ENCODE results near the gene PLAC1. TPM values are rescaled to one million over a fixed set of nuclear protein-coding genes. Genes with fewer than 3 reads are reported as not detected.

PLAC1 gene
- total RNA-seq, 1 experiment from 2014 or later, result 0.76 TPM

DNA sequence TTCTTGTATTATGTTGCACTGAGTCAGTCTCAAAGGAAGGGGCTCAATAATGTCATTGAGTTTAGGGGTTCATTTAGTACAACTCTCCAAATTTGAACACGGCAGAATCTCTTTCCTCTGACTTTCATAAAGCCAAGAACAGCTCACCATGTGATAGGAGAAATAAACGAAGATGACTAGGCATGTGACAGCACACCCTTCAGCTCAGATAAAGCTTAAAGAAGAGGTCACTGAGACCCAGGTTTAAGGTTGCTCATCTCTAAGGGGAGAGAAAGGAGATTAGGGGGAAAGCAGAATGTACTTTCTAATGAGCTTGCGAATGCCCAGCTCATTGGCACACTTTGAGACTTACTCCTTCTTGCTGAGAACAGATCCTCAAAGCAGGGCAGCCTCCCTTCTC lies 89.0 kb downstream of the PLAC1 start:
- DNase-seq, result no peak
- H3K4me3 ChIP-seq (ENCODE audit: insufficient read depth, low read depth, low read length), result no peak overlapping the region
- no peaks in the 10 kb centered on the region for H3K36me3 ChIP-seq (replicated peaks; ENCODE audit: control insufficient read depth, insufficient read depth, low read length)
- no peaks in the 10 kb centered on the region; the same call in 1 of the 2 replicates for H3K27me3 ChIP-seq (ENCODE audit: control insufficient read depth, insufficient read depth, low read length)

DNA sequence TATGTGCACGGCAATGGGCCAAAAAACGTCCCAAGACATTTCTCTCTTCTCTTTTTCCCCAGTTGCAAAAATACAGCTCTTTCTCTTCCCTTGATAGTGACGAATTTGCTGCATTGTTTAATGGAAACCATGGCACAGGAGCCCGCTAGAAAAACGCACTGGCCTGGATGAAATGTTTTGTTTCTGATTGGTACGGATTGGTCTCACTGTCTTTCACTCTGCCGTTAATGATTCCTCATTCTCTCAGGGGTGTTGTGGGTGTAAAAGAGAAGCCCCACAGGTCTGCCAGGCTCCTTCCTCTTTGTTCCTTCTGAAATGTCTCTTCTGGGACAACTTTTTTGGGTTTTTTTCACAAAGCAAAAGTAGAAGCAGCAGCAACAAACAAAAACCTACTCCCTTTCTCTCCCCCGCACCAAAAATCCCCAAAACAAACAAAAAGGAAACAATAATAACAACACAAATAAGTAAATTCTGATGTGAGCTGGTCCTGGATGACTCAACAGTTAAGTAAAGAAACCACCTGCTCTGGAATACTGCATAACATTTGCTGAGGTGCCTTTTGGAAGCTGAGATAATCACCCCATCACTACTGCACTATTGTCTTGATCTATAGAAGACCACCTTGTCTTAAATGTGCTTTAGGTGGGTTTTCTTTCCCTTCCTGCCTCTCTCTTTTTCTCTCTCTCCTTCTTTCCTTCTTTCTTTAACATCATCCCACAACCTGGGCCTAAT lies 89.8 kb downstream of the PLAC1 start:
- Histone ChIP-seq H3K27me3 (ENCODE audit: control insufficient read depth, insufficient read depth, low read length) (no peaks in the 10 kb centered on the region), H3K36me3 (replicated peaks; ENCODE audit: control insufficient read depth, insufficient read depth, low read length) (no peaks in the 10 kb centered on the region), H3K4me3 (ENCODE audit: insufficient read depth, low read depth, low read length) (no peak overlapping the region)
- DNase-seq, result no peak

DNA sequence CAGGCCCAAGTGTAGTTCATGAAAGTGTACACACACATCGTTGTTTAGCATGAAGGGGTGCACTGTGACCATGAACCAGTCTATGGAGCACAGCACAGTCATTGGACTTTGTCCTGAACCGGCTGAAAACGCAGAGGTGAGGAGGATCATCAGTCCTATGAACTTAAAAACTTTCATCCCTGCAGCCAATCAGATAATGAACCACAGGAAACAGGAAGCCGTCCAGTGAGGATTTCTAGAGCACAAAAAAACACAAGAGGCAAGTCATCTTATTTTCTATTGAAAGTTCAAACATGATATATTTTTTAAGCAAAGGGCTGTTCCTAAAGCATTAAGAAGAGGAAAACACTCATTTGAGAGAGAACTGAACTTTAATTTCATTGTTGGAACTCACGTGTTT lies 91.8 kb downstream of the PLAC1 start:
- no peak for DNase-seq
- no peaks in the 10 kb centered on the region for H3K27me3 ChIP-seq (ENCODE audit: control insufficient read depth, insufficient read depth, low read length)
- no peaks in the 10 kb centered on the region for H3K36me3 ChIP-seq (replicated peaks; ENCODE audit: control insufficient read depth, insufficient read depth, low read length)
- no peak overlapping the region for H3K4me3 ChIP-seq (ENCODE audit: insufficient read depth, low read depth, low read length)

DNA sequence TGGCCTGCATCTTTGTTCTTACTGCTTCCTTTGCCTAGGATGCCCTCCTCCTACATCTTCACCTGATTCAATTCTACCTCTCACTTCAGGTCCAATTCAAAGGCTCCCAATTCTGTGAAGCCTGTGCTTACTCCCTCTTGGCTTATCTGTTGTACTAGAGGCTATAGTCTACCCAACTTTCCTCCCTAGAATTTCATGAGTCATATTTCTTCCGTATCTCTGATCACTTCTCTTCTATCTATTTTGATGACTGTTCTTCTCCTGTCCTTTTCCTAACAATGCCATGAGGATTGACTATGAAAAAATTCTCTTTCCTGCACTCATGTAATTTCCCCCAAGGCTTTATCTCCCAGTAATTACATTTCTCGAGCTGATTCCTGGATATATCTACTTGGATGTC lies 96.3 kb downstream of the PLAC1 start:
- Histone ChIP-seq H3K27me3 (ENCODE audit: control insufficient read depth, insufficient read depth, low read length) (no peaks in the 10 kb centered on the region), H3K36me3 (replicated peaks; ENCODE audit: control insufficient read depth, insufficient read depth, low read length) (no peaks in the 10 kb centered on the region), H3K4me3 (ENCODE audit: insufficient read depth, low read depth, low read length) (no peak overlapping the region)
- DNase-seq, result no peak

DNA sequence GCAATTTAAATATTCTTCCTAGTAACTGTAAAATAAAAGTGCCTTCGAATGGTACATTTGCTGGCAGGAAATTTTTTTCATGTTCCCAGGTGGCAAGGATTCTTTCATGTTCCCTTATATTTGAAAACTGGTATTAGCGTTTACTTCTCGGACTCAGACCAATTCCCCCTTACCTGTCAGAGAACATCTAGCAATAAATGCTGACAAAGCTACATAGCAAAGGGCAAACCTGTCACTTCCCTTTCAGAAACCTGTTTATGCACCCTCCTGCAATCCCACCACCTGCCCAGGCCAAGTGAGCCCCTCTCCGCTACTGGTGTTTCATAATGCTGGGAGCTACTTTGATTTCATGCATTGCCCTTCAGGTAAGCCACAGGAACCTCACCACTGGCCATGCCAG lies 100.1 kb downstream of the PLAC1 start:
- no peak overlapping the region for H3K4me3 ChIP-seq (ENCODE audit: insufficient read depth, low read depth, low read length)

DNA sequence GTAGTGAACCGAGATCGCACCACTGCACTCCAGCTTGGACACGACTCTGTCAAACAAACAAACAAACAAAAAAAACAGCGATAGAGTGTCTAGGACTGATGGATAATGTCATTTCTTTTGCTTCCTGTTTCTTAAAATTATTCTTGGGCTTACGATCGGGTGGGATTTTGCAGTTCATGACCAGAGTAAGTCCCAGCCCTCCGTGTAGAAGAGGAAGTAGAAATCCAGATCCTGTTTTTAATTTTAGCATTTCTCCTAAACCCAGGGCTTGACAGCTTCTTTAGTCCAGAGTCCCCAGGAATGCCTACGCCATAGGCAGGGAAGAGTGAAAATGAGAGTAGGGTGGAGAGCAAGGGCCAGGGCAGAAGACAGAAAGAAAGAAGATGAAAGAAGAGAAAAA lies 104.0 kb downstream of the PLAC1 start:
- H3K4me3 ChIP-seq (ENCODE audit: insufficient read depth, low read depth, low read length), result no peak overlapping the region
- peaks cover 25% of the 10 kb centered on the region for H3K27me3 ChIP-seq (ENCODE audit: control insufficient read depth, insufficient read depth, low read length)
- no peak for DNase-seq
- no peaks in the 10 kb centered on the region for H3K36me3 ChIP-seq (replicated peaks; ENCODE audit: control insufficient read depth, insufficient read depth, low read length)

More for the DNA sequence above, 100.1 kb downstream of the PLAC1 start:
- Histone ChIP-seq H3K36me3 (replicated peaks; ENCODE audit: control insufficient read depth, insufficient read depth, low read length) (no peaks in the 10 kb centered on the region), H3K27me3 (ENCODE audit: control insufficient read depth, insufficient read depth, low read length) (no peaks in the 10 kb centered on the region; the same call in 1 of the 2 replicates)
- DNase-seq, result no peak

DNA sequence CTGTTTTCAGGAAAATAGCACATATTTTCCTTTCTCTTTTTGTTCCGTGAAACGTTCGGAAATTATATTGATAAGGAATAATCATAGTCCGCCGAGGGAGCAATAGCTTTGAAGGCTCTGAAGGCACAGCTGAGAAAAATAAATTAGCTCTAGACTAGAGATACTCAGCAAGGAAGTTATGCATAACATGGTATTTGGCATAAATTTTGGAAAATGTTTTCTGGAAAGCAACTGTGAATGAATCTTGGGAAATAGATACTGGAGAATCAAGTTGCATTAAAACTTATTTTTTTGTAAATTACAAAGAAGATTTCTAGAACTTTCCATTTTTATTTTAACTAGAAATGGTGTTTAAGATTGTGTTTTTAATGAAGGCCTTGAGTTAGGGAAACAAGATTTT lies 105.9 kb downstream of the PLAC1 start:
- H3K4me3 ChIP-seq (ENCODE audit: insufficient read depth, low read depth, low read length), result no peak overlapping the region
- H3K27me3 ChIP-seq (ENCODE audit: control insufficient read depth, insufficient read depth, low read length), result peaks cover 25% of the 10 kb centered on the region
- no peaks in the 10 kb centered on the region for H3K36me3 ChIP-seq (replicated peaks; ENCODE audit: control insufficient read depth, insufficient read depth, low read length)
- DNase-seq, result no peak

DNA sequence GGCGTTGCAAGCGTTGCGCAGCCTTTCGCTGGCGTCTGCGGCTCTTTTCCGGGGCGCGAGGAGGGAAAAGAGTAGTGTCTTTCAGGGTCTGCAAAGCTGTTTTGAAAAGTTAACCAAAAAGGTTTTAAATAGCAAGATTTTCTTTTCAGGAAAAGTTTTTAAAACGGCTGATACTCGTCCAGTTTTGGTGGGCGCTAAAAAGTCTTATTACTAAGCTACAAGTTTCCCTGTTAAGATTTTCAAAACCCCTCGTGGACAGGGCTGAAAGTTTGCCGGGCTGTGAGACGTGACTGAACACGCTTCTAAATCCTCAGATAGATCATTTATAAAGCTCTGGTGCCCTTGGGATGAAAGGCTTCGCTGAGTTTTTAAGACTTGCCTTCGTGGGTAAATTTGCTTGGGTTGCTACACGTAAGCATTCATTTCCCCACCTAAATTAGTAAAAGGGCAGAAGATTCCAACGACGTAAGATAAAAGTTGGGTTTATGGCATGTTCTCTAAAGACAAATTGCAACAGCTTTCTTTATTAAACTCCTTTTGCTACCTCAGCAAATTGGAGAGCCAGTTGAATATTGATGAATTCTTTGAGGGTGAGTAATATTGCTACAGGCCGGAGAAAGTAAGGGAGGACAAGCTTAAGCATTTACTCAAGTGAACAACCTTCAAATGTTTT lies 106.8 kb downstream of the PLAC1 start:
- Histone ChIP-seq H3K4me3 (ENCODE audit: insufficient read depth, low read depth, low read length) (peak overlapping the region; percentile 67), H3K36me3 (replicated peaks; ENCODE audit: control insufficient read depth, insufficient read depth, low read length) (no peaks in the 10 kb centered on the region), H3K27me3 (ENCODE audit: control insufficient read depth, insufficient read depth, low read length) (peaks cover 31% of the 10 kb centered on the region)
- DNase-seq, result no peak

DNA sequence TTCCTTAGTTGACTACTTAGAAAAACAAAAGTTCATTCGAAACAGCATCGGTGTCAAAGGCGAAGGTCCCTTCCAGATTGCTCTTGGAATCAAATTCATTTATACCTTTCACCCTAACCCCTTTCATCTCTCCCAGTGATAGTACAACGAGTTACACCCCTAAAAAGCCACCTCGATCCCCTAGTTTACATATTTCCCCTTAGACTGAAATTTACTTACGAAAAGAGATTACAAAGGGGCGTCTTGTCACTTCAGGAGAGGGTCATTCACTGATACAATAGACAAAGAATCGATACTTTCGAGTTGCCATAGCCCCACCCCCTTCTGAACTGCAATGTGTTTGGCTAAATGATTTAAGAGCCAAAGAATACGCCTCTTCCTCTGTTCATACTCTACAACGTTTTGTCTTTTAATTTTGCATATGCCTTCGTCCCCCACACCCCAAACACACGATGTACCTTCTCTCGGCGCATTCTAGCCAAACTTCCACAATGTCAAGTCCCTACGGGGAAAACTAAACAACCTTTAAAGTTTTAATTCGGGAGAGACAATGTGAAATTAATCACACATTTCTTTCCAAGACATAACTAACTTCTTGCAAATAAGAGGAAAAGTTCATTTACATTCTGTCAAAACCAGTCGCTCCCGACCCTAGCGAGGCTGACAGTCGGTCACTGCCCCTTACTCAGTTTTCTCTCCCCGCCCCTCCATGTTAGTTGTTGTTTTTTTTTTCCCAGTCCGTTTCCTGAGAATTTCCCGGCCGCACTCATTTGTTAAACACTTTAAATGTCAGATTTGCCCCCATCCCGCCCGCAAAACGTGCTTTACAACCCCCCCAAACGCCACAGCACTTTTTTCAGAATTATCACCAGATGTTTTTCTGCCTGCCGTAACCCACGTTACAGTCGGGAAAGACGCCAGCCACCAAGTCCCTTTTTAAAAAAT lies 109.7 kb downstream of the PLAC1 start:
- no peaks in the 10 kb centered on the region for H3K36me3 ChIP-seq (replicated peaks; ENCODE audit: control insufficient read depth, insufficient read depth, low read length)
- peak overlapping the region; percentile 67 for H3K4me3 ChIP-seq (ENCODE audit: insufficient read depth, low read depth, low read length)
- peak; percentile 63 for DNase-seq
- peaks cover 45% of the 10 kb centered on the region for H3K27me3 ChIP-seq (ENCODE audit: control insufficient read depth, insufficient read depth, low read length)

DNA sequence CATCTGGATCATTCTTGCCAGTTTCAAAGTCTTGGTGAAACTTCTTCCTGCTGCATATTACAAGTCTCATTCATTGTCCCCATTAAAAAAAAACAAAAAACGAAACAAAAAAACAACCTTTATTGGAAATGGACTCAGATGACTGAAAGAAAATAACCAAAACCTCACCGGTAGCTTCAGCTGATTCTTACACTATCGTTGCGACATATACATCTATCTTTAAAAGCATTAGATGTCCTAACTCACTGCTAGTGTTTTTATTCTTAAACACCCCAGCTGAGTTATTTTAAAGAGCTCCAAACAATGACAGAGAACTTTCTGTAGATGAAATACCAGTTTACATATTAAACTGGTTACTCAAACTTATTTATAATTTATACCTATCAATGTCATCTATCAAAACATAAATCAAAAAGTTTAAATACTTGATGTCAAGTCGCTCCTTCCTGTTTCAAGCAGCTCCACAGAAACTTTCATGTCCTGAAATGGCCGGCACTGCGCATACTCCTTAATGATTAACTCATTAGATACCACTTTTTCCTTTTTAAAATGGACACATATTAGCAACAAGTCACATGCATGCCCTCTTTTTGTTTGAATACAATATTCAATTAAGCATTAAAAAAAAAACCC lies 111.1 kb downstream of the PLAC1 start:
- H3K27me3 ChIP-seq (ENCODE audit: control insufficient read depth, insufficient read depth, low read length), result peaks cover 44% of the 10 kb centered on the region
- no peak for DNase-seq
- H3K4me3 ChIP-seq (ENCODE audit: insufficient read depth, low read depth, low read length), result no peak overlapping the region

DNA sequence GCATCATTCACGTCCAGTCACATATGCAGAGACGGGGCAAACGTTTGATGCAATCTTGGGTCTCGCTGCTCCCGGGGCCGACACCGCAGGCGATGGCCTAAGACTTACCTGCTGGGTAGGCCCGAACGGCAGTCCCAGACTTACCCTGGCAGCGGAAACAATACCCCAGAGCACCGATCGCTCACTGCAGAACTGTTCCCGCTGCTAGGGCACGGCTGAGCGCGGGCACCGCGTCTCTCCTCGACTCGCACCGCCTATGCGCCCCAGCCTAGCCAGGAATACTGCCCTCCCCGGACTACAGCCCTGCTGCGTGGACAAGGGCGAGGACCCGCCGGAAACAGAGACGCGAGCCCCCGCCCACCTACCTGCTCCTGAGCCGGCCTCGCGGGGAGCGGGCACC lies 112.1 kb downstream of the PLAC1 start:
- peak; percentile 73 for DNase-seq
- Histone ChIP-seq H3K27me3 (ENCODE audit: control insufficient read depth, insufficient read depth, low read length) (peaks cover 35% of the 10 kb centered on the region), H3K4me3 (ENCODE audit: insufficient read depth, low read depth, low read length) (peak overlapping the region; percentile 57; the same call in 1 of the 2 replicates), H3K36me3 (replicated peaks; ENCODE audit: control insufficient read depth, insufficient read depth, low read length) (no peaks in the 10 kb centered on the region)

More for the DNA sequence above, 111.1 kb downstream of the PLAC1 start:
- no peaks in the 10 kb centered on the region for H3K36me3 ChIP-seq (replicated peaks; ENCODE audit: control insufficient read depth, insufficient read depth, low read length)

DNA sequence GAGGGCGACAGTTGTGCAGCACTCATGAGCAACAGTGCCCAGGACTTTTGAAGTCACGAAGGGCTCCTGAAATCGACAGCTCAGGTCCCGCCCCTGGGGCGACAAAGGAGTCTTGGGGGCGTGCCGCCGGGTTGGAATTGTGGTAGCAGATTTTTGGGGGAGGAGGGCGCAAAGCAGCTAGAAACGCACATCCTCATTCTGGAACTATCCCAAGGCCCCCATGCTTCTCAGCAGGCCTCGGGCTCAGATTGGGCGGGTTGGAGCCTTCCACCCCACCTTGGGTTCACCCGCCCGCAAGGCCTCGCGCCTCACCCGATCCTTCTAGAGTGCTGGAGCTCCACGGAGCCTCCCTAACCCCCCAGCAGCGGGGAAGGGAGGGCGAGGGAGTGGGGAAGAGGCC lies 112.8 kb downstream of the PLAC1 start:
- peak overlapping the region; percentile 57; the same call in 1 of the 2 replicates for H3K4me3 ChIP-seq (ENCODE audit: insufficient read depth, low read depth, low read length)
- no peaks in the 10 kb centered on the region for H3K36me3 ChIP-seq (replicated peaks; ENCODE audit: control insufficient read depth, insufficient read depth, low read length)
- peak; percentile 73 for DNase-seq
- peaks cover 28% of the 10 kb centered on the region for H3K27me3 ChIP-seq (ENCODE audit: control insufficient read depth, insufficient read depth, low read length)

DNA sequence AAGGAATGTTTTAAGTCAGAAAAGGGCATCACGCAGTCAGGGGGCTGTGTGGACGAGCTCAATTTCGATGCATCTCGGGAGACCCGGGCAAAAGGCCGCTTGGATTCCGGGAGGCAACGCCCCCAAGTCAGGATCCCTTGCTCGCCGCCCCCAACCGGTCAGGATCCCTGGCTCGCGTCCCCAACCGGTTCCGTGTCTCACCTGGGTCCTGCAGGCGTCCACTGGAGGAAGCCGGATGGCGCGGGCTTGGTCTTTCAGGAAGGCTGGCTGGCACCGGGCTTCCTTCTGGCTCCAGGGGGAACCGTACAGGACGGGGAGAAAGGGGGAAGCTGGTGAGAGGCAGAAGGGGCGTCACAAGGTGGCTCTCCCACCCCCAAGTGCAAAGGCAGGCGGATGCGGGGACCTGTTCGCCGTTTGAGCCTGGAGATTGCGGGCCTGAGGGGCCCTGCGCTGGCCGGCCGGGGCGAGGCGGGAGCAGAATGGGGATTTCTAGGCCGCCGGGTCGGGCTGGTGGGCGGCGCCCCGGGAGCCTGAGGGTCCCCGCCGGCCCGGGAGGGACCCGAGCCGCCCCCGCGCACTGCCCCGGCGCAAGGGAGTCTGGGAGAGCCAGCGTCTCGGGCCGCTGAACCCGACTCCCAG lies 113.6 kb downstream of the PLAC1 start:
- H3K36me3 ChIP-seq (replicated peaks; ENCODE audit: control insufficient read depth, insufficient read depth, low read length), result no peaks in the 10 kb centered on the region
- H3K27me3 ChIP-seq (ENCODE audit: control insufficient read depth, insufficient read depth, low read length), result peaks cover 20% of the 10 kb centered on the region; the same call in 1 of the 2 replicates
- DNase-seq, result peak; percentile 78
- peak overlapping the region; percentile 57 for H3K4me3 ChIP-seq (ENCODE audit: insufficient read depth, low read depth, low read length)

DNA sequence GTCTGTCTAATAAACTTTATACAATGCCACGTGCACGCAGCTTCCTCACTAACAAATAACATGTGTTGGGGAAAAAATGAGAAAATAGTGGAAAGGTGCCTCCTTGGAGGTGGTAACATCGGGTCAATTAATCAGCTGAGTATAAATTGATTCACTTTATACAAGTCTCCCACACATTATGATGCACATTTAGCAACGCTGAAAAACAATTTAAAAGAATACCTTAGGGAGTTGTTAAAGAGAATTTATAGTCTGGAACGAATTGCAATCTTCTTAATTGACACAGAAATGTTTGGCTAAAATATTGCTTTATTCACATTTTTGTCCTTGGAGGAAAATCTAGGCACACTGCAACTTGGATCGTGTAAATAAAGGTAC lies 114.1 kb downstream of the PLAC1 start:
- no peaks in the 10 kb centered on the region for H3K36me3 ChIP-seq (replicated peaks; ENCODE audit: control insufficient read depth, insufficient read depth, low read length)
- DNase-seq, result no peak
- peaks cover 20% of the 10 kb centered on the region; the same call in 1 of the 2 replicates for H3K27me3 ChIP-seq (ENCODE audit: control insufficient read depth, insufficient read depth, low read length)
- peak overlapping the region; percentile 57 for H3K4me3 ChIP-seq (ENCODE audit: insufficient read depth, low read depth, low read length)

Data from H7 (cell line).